Activated T-helper 1 cell treated with anti-CD3 and anti-CD28 coated beads, Interleukin-2, amount 50 U/mL, for 16 hours (primary cell): Measurements from ENCODE around the gene GTF2A2.
"Not testable (repeated sequence)": the region's sequence is repeated elsewhere in the genome, so short reads cannot be mapped to it uniquely, and the experiment has no call there.

Experiments
- DNase-seq, 2 donors: peaks; one replicate each; pipeline ENCODE4 v3.0.0-alpha.2; 2020; ENCODE audit warnings: low read depth in 1 of 2, low spot score in 1 of 2

Gene GTF2A2

DNA sequence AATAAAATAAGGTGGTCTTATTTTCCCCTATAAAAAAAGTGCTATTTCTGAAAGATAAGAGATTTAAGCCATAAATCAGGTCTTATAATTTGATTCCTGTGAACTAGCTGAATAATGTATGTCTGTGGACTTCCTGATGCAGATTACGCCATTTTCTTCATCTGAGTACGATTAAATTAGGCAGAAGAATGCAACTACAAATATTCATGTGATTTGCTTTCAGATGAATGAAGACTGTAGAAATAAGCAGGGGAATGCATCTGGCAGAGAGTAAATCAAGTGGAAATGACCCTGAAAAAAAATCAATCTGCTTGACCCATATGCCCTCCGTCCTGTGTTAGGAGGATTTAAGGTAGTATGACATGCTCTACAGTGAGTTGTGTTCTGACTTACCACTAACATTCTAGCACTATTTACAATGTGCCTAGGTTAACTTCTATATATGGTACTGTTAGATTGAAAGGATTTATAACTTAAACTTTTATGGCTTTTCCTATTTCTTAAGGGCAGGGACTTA lies 17.1 kb upstream of the GTF2A2 start:
- DNase-seq = no peak

DNA sequence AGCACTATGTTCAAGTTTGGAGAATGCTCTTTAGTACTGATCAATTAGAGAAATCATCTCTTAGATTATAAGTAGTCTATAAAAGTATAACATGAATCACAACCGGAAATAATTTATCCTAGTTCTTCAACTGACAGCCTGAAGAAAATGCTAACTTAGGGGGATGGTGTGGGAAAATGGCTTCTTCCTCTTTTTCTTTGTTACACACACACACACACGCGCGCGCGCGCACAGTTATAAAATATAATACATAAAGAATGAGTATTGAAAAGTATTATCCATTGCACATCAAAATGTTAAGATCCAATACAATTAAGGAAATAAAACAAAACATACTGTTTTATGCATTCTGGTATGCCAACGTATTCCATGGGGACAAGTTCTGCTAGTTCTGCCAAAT lies 11.2 kb upstream of the GTF2A2 start:
- DNase-seq = no peak

DNA sequence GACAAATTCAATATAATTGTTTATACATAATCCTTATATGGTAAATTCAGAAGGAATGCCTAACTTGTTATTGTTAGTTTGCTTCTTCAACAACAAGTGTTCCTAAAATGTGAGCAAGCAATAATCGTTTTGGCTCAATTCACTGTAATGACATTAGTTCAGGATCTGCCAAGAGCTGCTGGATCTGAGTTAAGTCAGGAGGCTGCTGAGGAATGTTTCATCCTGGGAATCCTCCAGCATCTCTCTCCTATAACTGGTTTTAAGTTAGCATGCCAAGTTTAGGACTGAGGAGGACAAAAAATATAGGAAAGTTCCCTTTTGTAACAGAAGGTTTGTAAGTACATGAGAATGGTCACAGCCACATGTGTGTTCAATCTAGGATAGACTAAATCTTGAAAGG lies 4.9 kb upstream of the GTF2A2 start:
- no peak for DNase-seq

DNA sequence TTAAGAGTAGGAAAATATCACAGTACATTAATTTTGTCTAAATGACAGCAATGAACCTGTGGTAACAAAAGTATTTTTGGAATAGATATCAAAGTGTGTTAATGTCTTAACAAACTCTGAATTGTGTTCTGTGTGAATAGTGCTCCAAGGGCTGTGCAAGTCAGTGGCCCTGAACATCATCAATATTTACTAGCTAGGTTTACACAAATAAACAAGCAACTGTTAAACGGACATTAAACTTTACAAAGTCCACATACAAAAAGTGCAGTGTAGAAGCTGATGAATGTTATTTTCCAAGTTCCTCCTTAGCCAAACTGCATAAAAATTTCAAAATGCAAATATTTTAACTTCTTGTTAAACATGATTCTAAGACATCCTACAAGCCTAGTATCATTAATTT lies 2.1 kb upstream of the GTF2A2 start:
- DNase-seq = no peak

DNA sequence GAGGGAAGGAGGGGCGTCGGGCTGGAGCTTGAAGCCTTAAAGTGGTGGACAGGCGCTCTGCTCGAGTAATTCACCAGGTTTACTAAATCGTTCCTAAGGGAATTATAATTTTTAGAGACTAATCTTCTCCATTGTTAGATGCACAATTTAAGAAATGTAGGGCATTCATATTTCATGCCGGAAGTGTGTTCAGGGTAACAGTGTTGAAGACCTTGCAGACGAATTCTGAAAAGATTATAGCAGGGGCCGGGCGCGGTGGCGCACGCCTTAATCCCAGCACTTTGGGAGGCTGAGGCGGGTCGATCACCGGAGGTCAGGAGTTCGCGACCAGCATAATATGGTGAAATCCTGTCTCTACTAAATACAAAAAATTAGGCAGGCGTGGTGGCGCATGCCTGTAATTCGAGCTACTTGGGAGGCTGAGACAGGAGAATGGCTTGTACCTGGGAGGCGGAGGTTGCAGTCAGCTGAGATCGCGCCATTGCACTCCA lies 365 bp upstream of the GTF2A2 start:
- no peak for DNase-seq

DNA sequence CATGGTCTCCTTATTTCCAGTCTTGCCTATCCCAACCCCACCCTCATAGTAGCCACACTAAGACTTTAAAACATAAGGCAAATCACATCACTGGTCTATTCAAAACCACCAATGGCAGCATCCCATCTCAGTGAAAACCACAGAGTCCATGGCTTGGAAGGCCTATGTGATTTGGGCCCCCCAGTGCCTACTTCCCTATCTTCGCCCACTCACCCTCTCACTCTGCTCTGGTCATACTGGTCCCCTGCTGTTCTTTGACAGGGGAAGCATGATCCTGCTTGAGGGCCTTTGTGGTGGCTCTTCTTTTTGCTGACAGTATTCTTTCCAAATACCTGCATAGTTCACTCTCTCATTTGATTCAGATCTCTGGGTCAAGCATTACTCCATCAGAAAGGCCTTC lies 3.3 kb downstream of the GTF2A2 start:
- no peak for DNase-seq

DNA sequence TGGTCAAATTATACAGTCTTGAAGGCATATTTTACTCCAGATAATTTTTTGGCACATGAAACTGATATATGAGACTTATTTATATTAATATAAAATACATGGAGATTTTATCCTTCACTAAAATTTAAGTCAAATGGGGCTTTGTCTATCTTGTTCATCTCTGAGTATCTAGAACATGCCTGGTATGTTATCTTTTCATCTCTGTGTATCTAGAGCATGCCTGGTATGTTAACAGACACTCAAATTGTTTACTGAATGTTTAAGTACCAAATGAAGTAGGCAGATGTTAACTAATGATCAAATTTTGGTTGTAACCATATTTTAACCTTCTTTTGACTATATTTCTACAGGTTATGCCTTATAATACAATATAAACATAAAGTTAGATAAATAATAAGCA lies 7.7 kb downstream of the GTF2A2 start:
- no peak for DNase-seq

DNA sequence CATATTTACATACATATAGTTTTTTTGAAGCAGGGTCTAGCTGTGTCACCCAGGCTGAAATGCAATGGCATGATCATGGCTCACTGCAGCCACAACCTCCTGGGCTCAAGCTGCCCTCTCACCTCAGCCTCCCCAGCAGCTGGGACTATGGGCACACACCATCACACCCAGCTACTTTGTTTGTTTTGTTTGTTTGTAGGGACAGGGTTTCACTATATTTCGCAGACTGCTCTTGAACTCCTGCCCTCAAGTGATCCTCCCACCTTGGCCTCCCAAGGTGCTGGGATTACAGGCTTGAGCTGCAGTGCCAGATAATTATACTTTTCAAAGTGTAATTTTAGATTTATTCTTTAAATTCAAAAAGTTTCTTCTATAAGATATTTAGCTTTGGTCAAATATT lies 10.2 kb downstream of the GTF2A2 start:
- no peak for DNase-seq

DNA sequence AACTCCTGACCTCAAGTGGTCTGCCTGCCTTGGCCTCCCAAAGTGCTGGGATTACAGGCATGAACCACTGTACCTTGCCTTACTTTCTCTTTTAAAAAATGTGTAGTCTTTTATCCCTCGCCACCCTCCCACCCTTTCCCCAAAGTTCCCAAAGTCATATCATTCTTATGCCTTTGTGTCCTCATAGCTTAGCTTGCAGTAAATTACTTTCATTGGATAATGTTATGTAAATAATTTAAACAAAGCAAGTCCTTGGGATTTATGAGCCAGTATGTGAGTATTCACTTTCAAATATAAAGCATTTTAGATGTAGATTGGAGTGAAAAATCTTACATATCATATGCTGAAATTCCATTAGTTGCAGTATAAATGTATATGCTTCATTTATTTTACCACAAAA lies 11.0 kb downstream of the GTF2A2 start:
- DNase-seq = no peak

DNA sequence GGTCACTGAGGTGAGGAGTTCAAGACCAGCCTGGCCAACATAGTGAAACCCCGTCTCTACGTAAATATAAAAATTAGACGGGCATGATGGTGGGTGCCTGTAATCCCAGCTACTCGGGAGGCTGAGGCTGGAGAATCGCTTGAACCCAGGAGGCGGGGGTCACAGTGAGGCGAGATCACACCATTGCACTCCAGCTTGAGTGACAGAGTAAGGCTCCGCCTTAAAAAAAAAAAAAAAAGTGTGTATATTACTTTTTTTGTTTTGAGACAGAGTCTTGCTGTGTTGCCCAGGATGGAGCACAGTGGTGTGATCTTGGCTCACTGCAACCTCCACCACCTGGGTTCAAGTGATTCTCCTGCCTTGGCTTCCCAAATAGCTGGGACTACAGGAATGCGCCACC lies 11.5 kb downstream of the GTF2A2 start:
- not testable (repeated sequence) for DNase-seq

DNA sequence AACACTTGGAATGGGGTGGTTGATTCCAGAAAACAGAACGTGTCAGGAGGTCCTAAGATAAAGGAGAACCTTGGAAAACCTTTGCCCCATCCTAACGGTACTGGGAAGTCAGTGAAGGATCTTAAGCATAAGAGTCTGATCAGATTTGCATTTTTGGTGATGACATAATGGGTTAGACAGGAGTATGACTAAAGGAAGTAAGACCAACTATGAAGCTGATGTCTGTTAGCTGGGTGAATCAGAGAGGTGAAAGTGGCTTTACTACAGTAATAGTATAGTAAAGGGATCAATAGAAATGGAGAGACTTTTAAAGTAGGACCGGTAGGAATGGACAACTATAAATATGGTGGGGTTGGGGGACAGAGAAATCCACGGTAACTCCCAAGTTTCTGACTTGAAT lies 12.6 kb downstream of the GTF2A2 start:
- no peak for DNase-seq

DNA sequence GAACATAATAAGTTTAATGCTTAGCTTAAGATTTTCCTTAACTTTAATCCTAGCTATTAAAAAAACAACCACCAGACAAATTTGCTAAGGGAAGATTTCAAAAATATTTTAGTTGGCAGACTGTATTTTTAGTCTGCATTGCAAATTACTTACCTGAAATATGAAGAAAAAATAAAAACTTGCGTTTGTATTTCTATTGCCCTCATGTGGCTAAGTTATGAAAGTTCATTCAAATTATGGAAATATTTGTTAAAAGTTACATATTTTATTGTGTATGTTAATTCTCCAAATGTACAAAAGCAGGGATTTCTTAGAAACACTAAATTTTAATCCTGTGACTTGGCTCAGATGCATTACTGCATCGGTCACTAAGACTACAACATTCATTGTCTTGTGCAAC lies 15.0 kb downstream of the GTF2A2 start:
- DNase-seq = no peak

DNA sequence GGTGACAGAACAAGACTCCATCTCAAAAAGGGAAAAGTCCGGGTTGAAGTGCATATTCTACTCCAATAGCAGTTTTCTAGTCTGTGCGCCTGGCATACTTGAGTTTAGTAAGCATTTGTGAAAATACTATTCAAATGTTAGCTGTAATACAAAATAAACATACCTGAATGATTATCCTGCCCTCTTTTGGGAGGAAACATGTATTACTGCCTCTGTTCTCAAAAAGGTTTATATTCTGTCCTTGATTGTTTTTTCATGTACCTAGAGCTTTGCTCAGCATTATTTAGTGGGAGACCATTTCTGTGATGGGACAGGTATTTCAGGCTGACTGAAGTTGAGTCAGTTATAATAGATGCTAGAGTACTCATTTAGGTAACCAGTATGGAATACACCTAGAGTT lies 19.8 kb downstream of the GTF2A2 start:
- not testable (repeated sequence) for DNase-seq

DNA sequence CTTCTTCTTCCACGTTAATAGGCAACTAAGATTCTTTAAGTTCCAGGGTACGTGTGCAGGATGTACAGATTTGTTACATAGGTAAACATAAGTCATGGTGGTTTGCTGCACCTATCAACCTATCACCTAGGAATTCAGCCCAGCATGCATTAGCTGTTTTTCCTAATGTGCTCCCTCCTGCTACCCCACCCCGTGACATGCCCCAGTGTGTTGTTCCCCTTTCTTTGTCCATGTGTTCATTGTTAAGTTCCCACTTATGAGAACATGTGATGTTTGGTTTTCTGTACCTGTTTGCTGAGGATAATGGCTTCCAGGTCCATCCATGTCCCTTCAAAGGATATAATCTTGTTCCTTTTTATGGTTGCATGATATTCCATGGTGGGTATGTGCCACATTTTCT lies 21.1 kb downstream of the GTF2A2 start:
- DNase-seq = no peak

DNA sequence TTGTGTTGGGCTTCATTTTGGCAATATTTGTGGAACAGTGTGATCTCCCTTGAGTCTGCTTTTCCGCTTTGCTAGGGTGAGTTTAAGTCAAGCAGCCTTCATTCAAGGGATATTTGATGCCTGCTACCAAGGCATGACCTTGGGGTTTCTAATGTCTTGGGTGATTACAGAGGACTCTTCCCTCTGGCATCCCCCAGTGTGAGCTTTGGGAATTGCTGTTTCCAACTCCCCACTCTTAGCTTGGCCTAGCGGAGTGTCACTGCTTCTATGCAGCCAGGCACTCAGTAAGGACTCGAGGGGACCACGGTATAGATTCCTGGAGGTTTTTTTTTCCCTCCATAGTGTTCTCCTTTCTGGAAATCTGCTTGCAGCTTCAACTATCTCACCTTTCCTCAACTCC lies 24.6 kb downstream of the GTF2A2 start:
- no peak for DNase-seq

DNA sequence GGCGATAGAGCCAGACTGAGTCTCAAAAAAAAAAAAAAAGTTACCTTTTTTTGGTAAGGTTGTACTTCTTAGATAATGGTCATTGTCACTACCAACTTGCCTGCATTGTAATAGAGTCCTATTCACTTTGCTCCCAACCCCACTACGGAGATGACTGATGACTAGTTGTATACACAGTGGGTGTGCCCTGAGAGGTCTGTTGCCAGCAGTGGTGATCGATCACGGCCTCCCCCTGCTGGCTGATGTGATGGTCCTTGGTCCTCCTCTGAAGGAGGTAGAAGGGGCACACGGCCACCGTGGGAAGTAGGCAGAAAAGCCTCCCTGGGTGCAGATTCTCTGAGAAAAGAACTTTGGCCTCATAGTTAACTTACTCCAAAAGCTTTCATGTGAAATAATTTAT lies 35.0 kb downstream of the GTF2A2 start:
- DNase-seq = no peak

DNA sequence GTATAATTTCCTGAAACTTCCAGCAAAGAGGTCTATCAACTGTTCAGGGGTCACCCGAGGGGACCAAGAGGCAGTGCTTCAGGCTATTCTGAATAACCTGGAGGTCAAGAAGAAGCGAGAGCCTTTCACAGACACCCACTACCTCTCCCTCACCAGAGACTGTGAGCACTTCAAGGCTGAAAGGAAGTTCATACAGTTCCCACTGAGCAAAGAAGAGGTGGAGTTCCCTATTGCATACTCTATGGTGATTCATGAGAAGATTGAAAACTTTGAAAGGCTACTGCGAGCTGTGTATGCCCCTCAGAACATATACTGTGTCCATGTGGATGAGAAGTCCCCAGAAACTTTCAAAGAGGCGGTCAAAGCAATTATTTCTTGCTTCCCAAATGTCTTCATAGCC lies 38.9 kb downstream of the GTF2A2 start:
- no peak for DNase-seq

DNA sequence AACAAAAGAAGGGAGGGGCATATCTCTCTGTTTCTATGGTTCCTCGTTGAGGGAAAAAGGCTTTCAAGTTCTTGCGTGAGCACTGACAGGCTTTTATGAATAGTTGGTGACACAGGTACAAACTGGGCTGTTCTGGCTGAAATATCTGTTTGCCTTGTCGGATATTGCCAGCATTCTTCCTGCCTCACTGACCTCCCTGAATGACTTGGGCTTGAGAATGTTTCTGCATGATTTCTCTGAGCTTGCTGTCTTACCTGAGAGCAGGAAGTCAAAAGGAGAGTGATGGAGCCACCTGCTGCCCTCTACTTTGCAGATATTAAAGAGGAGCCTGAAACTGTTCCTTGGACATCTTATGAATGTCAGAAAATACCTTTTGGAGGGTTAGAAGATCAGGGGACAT lies 40.9 kb downstream of the GTF2A2 start:
- DNase-seq = no peak

DNA sequence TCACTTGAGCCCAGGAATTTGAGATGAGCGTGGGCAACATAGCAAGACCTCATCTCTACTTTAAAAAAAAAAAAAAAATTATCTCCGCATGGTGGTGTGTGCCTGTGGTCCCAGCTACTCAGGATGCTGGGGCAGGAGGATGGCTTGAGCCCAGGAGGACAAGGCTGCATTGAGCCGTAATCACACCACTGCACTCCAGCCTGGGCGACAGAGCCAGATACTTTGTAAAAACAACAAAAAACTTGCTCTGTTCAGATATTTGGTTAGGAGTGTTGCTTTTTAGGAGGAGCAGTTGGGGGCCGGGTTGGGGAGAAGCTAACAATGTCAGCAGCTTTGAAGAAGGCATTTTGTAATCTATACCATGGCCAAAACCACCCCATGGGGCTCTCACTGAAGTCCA lies 41.7 kb downstream of the GTF2A2 start:
- DNase-seq = no peak

DNA sequence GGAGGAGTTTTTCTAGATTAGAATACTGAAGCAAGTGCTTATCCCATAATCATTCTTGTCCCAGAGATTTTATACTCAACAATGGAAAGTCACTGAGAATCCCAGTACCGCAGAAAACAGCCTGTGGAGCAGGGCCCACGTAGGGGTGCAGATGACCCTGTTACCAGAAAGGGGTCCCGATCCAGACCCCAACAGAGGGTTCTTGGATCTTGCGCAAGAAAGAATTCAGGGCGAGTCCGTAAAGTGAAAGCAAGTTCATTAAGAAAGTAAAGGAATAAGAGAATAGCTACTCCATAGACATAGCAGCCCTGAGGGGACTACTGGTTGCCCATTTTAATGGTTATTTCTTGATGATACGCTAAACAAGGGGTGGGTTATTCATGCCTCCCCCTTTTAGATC lies 43.2 kb downstream of the GTF2A2 start:
- DNase-seq = no peak

DNA sequence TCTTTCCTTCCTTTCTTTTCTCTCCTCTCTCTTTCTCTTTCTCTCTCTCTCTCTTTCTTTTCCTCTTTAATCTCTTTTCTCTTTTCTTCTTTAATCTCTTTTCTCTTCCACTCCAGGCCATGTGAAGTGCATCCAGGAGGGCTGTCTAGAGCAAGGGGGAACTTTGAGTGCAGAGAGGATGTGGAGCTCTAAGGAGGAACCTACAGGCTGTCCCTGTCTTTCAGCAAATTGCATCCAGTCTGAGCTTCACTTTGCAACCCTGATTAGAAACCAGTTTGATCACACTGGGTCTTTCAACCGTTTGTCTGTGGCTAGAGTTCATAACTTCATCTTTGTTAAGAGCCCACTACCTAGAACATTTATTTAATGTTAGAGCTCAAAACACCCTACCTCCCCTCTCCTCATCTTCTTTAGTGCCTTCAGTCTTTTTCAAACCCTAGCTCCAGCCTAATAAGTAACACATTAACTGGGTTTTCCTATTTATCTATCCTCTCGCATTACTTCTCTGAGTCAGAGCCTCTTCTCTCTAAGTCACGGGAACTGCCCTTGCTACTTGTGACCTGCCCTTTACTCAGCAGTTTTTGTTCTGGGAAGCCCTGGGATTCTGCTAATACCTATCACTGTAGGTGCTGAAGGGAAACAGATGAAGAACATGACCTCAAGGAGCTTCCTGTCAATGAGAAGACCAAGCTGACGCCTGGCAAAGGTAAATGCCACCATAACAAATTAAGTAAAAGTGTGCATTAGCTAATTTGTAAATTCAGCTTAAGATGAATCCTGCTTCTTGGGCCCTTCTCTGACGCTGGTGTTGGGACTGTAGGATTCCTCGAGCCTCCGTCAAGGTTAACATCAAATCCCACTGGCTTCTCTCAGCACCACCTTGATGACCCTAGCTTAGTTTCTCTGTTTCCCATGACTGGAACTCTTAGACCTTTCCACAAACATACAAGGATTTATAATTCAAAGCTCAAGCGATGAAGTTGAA lies 45.7 kb downstream of the GTF2A2 start, which contains the start of gene GCNT3:
Gene GCNT3, plus strand, starts transcription at position 508 of the 985 bp plus-strand sequence. CDS start 6,456 bp downstream, outside the sequence.
- DNase-seq = no peak
